NCI-H1930 (cell line): Measurements from ENCODE around the gene IGF2BP3.

Experiments
- DNase-seq, 2 experiments: peaks; one replicate each; lab custom pipeline; 2025; lab: John Stamatoyannopoulos, UW

IGF2BP3 gene

DNA sequence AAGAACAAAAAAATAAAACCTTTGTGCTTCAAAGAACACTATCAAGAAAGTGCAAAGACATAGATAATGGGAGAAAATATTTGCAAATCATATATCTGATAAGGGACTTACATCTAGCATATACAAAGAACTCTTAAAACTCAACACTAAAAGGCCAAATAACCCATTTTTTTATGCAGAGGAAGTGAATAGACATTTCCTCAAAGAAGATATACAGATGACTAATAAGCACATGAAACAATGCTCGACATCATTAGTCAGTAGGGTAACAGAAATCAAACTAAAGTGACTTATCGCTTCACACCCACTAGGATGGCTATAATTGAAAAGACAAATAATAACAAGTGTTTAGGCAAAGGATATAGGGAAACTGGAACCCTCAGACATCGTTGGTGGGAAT is 93.2 kb downstream of the IGF2BP3 start:
- DNase-seq, result no peak

DNA sequence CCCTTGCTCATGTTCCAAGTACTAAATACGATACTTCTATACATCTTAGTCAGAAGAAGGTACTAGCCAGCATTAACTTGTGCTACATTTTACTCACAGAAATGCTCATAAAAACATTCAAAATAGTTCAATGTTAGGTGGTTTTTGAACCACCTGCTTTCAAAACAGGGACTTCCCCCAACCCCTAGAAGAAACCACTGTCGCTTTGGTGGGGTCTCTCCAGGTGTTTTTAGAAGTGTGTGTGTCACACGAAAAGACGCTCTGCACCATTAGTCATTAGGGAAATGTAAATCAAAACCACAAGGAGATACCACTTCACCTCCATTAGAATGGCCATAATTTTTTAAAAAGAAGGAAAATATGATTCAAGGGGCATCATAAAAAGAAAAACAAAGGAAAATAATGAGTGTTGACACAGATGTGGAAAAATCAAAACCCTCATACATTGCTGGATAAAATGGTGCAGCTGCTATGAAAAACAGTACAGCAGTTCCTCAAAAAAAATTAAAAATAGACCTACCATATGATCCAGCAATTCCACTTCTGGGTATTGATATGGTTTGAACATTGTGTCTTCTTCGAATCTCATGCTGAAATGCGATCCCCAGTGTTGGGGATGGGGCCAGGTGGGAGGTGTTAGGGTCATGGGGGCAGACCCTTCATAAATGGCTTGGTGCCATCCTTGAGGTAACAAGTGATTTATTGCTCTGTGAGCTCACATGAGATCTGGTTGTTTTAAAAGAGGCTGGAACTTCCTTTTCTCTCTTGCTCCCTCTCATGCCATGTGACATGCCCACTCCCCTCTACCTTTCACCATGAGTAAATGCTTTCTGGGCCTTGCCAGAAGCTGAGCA is 96.9 kb downstream of the IGF2BP3 start:
- no peak for DNase-seq

DNA sequence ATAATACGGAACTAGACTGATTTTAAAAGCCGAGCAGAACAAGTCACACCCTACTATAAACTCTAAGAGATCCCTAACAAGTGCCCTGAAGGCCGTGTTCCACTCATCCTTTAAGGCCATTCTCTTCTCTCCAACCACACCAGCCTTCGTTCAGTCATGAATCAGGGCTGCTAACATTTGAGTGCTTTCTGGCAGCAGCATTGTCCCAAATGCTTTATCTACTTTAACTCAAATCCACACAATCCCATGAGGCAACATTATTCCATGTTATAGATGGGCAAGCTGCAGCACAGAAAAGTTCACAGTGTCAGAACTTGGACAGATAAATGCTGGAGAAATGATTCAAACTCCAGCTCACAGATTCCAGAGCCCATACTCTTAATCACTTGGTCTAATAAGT is 97.7 kb downstream of the IGF2BP3 start:
- DNase-seq, result no peak

DNA sequence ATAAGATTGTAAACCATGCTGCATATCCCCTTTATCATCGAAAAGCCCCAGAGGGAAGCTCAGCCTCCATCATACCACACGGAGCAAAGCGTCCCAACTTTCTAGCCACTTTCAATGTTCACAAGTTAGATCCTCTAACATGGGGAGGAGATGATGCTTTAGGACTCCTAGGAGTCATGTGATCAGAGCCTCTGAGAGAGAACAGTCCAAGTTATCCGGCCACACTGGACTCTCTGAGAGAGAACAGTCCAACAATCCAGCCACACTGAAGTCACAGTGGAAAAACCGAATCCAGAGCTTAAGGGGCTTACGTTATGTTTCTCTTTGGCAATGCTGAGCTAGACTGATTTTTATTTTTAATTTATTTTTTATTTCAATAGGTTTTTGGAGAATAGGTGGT is 98.6 kb downstream of the IGF2BP3 start:
- DNase-seq, result no peak

DNA sequence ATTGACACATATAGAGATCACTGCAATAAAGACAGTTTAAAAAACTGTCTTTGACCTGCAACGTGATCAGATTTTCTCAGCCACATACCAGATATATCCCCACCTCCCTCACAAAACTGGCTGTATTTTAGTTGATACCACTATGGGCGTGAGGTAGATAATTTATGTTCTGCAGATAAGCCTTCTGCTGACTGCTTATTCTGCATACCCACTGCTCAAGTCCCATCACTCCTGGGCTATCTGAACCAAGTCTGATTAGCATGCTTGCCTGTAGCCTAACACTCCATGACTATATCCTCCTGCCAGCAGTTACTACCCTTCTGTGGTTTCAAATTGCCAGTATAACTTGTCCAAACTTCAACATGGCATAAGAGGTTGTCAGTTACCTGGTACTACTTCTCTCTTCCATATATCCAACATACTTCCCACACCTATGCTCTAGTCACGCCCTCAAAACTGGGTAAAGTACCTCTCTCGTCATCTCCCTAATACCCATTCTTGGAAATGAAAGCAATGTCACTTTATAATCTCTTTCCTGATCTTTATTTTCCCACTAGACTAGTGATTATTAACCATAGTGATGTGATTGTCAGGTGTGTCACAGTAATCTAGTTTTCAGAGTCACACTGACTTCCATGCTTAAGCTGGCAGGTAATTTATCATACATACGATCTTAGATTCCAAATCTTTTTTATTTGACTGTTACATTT is 100.4 kb downstream of the IGF2BP3 start:
- no peak for DNase-seq

DNA sequence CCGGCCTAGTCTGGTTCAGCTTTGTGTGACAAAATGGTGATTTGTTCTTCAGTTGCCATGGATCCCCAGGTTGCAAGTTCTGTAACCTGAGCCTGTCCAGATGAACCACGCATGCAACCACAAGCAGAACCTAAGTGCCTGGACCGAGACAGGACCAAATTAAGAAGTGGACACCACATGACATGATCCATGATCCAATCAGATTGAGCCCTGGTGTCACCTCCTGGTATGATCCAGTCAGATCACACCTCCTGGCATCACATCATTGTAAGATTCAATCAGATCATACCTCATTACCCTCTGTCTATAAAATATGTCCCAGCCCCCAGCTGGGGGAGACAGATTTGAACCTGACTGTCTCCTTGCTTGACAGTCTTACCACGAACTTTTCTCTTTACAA is 101.2 kb downstream of the IGF2BP3 start:
- DNase-seq, result no peak

DNA sequence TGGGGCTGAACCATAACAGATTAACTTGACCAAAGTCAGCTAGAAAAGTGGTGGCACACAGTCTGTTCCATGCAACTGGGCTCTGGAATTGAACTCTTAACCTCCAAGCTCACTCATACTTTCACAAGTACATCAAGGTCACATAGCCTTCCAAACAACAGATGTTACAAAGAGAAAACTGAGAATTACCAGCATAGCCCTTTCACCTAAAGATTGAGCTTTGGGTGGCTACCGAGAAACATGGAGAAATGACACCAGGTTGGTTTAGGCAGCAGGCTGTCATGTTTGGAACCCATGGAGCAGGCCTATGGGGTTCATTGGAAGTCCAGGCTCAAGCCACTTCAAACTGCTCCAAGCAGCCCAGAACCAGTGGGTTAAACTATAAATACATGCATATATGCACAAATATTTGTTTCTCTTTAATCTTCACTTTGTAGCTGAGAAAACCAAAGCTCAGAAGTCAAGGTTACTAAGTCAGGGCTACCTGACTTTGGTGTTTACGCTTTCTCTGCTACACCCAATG is 112.1 kb downstream of the IGF2BP3 start:
- no peak for DNase-seq

GRCh38 chr7:23357190-23358093 is 112.8 kb downstream of the IGF2BP3 start:
- peak in 1 of 2 experiments; percentile 7 for DNase-seq

GRCh38 chr7:23356726-23357125 is 113.6 kb downstream of the IGF2BP3 start:
- DNase-seq, result no peak

- no peak for DNase-seq
These were observed 114.1 kb downstream of the IGF2BP3 start for GRCh38 chr7:23356168-23356567.

DNA sequence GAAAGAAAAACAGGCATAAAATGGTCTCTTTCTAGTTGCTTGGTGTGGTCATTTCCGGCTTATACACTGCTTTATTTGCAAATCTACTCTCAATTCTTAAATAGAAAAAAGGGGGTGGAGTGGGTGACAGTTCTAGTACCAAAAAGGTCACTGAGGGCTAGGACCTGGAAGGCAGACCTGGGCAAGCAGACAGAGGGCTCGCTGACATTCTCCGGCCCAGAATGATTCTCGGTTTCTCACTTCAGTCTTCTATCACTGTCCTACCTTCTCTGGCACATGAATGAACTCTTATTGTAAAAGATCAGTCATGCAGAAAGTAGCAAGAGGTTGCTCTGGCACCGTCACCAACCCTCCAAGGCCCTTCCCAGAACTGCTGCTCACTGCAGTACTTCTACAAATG is 117.1 kb downstream of the IGF2BP3 start:
- DNase-seq, result no peak

DNA sequence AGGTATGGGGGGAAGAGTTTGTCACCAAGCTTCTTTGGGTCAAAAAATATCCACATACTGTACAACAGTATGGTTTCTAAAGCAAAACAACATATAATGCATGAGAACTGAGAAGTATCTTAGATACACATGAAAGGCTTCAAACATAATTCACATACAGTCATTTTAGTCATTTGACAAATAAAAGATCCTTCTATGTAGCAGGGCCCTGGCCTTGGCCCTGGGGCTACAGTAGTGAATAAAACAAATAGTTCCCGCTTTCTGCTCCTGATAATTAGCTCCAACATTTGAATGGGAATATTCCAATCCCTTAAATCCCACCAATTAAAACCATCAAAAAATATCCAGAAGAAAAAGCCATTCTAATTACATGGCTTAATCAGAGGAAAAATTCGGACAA is 119.8 kb downstream of the IGF2BP3 start:
- DNase-seq, result no peak

DNA sequence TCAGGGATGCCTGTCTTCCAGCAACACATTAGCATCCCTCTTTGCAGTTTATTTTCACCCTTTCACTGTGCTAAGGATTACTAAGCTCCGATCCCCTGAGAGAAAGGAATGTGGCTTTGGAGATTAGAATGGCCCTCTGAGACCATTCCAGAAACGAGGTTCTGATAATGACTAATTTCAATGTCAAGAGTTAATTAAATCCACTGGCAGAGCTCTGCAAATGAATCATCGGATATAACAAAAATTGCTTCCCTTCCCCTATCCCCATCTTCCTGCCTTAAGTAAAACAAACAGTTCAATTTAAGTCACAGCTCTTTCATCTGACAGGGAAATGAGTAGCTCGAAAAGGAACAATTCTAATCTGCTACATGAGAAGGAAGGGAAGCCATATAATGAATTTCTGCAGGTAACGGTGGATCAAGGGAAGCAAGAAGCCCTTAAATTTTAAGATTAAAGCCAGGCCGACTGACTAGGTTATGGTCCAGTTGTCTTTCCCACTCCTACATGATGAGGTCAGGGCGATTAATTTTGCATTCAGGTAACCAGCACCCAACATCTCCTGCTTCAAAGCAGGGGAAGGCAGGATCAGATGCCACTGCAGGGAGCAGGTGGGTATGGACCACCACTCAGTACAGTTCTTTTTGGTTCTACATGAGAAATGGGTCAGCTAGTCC is 120.7 kb downstream of the IGF2BP3 start:
- DNase-seq, result no peak

GRCh38 chr7:23347682-23348180 is 122.6 kb downstream of the IGF2BP3 start:
- no peak for DNase-seq

DNA sequence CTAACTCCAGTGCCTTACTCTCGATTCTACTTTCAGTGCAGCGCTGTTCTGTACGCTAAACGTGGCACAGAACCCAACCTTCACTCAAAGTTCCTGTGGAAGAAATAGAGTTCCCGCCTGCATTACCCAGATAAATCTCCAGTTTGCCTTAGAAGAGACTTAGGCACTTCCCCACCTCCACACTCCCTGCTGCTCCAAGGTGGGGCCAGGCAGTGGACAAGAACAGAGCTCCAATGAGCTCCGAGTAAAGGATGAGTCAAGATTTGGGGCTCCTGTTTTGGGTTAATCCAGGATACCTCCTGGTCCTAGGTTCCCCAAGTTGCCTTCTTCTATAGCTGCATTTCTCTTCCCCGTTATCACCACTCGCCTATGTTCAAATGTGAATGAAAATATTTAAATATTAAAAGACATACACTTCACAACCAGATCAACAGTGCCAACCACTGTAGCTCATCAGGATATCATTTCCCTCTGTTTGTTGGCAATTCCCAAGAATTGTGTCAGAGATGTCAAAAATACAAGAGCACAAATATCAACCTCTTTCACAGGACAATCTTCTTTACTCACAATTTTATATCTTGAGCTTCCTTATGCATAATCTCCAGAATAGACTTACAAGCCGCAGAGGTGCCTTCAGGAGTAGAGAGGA is 123.1 kb downstream of the IGF2BP3 start:
- DNase-seq, result no peak

DNA sequence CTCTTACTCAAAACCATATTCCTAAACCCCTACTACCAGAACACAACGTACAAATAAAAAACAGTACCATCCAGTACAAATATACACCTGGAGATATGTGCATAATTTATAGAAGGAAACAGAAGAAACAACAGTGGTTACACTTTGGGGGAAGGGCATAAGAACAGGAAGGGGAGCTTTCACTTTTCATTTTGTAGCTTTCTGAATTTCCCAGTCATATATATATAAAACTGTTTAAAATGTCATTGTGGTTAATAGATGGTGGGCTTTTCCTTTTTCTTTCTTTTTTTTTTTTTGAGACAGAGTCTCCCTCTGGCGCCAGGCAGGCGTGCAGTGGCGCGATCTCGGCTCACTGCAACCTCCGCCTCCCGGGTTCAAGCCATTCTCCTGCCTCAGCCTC is 124.0 kb downstream of the IGF2BP3 start:
- DNase-seq, result no peak

GRCh38 chr7:23345601-23346000 is 124.7 kb downstream of the IGF2BP3 start:
- no peak for DNase-seq

DNA sequence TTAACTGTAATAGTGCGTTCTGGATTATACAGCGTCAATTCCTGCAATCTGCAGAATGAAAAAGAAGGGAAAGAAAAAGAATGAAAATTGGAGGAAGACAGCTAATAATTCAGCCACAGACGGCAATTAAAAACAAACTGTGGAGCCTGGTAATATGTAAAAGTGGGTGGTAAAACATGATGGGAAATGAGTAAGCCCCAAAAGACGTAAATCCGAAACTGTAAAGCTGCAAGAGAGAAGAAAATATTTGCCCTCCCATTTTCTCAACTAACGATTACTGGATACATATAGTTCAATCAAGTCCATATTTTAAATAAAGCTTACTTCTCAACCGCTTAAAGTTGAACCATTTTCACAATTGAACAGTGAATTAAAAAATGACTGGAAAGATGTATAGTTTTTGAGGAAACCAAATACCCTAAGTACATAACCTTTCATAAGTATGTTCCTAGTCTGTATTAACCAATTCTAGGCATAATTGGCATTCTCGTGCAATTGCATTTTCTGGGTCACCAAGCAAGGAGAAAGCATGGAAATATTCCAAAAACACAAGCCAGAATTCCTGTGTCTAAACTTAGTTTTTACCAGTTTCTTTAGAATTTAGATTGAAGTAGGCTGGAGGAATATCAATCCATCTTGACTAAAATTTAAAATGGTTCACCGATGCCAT is 126.3 kb downstream of the IGF2BP3 start:
- no peak for DNase-seq

- no peak for DNase-seq
These were observed 127.2 kb downstream of the IGF2BP3 start for GRCh38 chr7:23343102-23343501.

DNA sequence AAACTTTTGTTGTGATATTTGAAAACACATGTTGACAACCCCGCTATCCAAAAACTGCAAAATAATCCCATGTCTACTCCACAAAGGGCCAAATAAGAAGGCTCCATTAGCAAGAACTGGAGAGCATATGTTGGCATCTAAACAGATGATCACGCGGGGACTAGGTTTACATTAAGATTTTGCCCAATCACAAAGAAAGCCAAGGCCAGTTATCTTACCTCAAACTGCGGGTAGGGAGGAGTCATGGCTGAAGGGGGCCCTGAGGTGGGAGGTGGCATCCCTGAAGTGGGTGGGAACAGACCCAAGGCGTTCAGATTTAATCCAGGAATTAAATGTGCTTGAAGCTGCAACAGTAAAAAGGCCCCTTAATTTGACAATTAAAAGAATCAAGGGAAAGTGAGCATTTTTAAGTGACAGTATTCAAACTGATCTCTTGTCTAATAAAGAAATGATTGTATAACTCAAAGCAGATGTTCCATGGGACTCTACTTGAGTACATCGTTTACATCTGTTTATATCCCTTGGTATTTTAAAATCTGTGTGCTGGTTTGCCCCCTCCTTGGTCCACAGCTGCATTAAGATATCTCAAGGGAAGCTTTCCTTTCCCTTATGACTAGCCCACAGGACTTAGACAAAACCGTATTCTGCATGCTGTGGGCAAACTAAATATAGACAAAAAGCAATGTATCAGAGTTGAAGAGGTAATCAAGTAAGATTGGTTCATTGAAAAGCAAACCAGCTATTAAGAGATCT is 128.3 kb downstream of the IGF2BP3 start:
- DNase-seq, result no peak
